Natural killer cell (primary cell): Measurements from ENCODE around the gene HS3ST4. TPM values are rescaled to one million over a fixed set of nuclear protein-coding genes. Genes with fewer than 3 reads are reported as not detected.

Experiments used
- ATAC-seq, 3 donors: fragments of 150-1000 bp in 2 of 3; fragments of 200-7000 bp in 1 of 3; cut with Tn5 transposase; 1 replicate in 1 of 3; 2 replicates in 2 of 3; pipeline ENCODE4 v1.10.0; 2021; ENCODE audit warnings: mild to moderate bottlenecking in 2 of 3, moderate library complexity in 2 of 3
- DNase-seq, 2 donors: peaks; one replicate each; pipeline versions ENCODE4 v3.0.0 to v3.0.0-alpha.2; 2013 to 2021; ENCODE audit warnings: mixed read lengths in 1 of 2
- H3K27ac ChIP-seq: one replicate; pipeline ENCODE4 v1.5.1; 2013; ENCODE audit warnings: mild to moderate bottlenecking, low read length
- H3K27me3 ChIP-seq: one replicate; pipeline ENCODE4 v1.6.1; 2013; ENCODE audit warnings: low read length; ENCODE audit not compliant: control insufficient read depth, insufficient read depth
- H3K36me3 ChIP-seq: one replicate; pipeline ENCODE4 v1.6.1; 2013; ENCODE audit warnings: low read length; ENCODE audit not compliant: control insufficient read depth, insufficient read depth
- H3K4me1 ChIP-seq: one replicate; pipeline ENCODE4 v1.6.1; 2013; ENCODE audit warnings: low read length; ENCODE audit not compliant: control insufficient read depth, insufficient read depth
- H3K4me3 ChIP-seq: one replicate; pipeline ENCODE4 v1.5.1; 2013; ENCODE audit warnings: low read length
- H3K9me3 ChIP-seq: one replicate; pipeline ENCODE4 v1.6.1; 2013; ENCODE audit warnings: low read length; ENCODE audit not compliant: control insufficient read depth, insufficient read depth
- H3K27ac Mint-ChIP-seq, 2 donors: one replicate each; pipeline ENCODE4 v1.8.0; 2022; ENCODE audit warnings: mild to moderate bottlenecking in 2 of 2, mixed read lengths in 2 of 2, moderate library complexity in 1 of 2
- H3K27me3 Mint-ChIP-seq, 2 donors: one replicate each; pipeline ENCODE4 v1.8.0; 2022; ENCODE audit warnings: low read depth in 2 of 2, mixed read lengths in 2 of 2
- H3K36me3 Mint-ChIP-seq: one replicate; pipeline ENCODE4 v1.8.0; 2022; ENCODE audit warnings: mixed read lengths
- H3K4me1 Mint-ChIP-seq, 2 donors: one replicate each; pipeline ENCODE4 v1.8.0; 2022; ENCODE audit warnings: mixed read lengths in 2 of 2
- H3K4me3 Mint-ChIP-seq: one replicate; pipeline ENCODE4 v1.8.0; 2022; ENCODE audit warnings: mild to moderate bottlenecking, moderate library complexity, mixed read lengths
- H3K9me3 Mint-ChIP-seq, 2 donors: one replicate each; pipeline ENCODE4 v1.8.0; 2022; ENCODE audit warnings: mixed read lengths in 2 of 2
- CTCF ChIP-seq: fragments of 200-600 bp; IDR thresholded peaks from one replicate; pipeline ENCODE4 v1.8.0; 2022; ENCODE audit warnings: antibody characterized with exemption
- WGBS: methylation state at CpG from one replicate; pipeline ENCODE4 v1.1.7; 2013; ENCODE audit warnings: missing lambda C conversion rate; ENCODE audit not compliant: insufficient coverage; 5-methylcytosine and 5-hydroxymethylcytosine counted together
- intact Hi-C: fragments of 100-400 bp; cut with micrococcal nuclease; formaldehyde crosslinking; loops from one replicate; pipeline ENCODE4 v1.14.2; 2022
- total RNA-seq, 4 donors: library from RNA; stranded (reverse); fragments of 120-200 nt in 1 of 4; gene quantifications; one replicate each; pipeline versions ENCODE4 v1.2.3 to v1.2.4, GENCODE V29; 2013 to 2022

Gene HS3ST4
- total RNA-seq, 3 donors from 2014 or later (not counting 1 experiment from before 2014, with no cell fraction given), result not detected

- no peak overlapping the region for H3K4me3 Mint-ChIP-seq
- no peaks in the 10 kb centered on the region for H3K36me3 Mint-ChIP-seq
- peaks cover 11 to 30% of the 10 kb centered on the region in 2 donors for H3K27me3 Mint-ChIP-seq
- Histone ChIP-seq H3K4me3 (no peak overlapping the region), H3K27ac (no peak overlapping the region), H3K4me1 (no peaks in the 10 kb centered on the region), H3K36me3 (no peaks in the 10 kb centered on the region), H3K9me3 (no peaks in the 10 kb centered on the region), H3K27me3 (no peaks in the 10 kb centered on the region)
- intact Hi-C loops, result no loop called here
- H3K9me3 Mint-ChIP-seq, result peaks cover 0 to 3% of the 10 kb centered on the region in 2 donors
- TF ChIP-seq CTCF, result no peak
- WGBS, result 35% methylated on average over 6 of the region's 6 CpGs
- no peaks in the 10 kb centered on the region for H3K4me1 Mint-ChIP-seq
- DNase-seq (no peak), ATAC-seq (no peak)
- H3K27ac Mint-ChIP-seq, result no peak overlapping the region
These were observed 162.4 kb downstream of the HS3ST4 start for GRCh38 chr16:25854141-25854540.

- ATAC-seq (no peak), DNase-seq (no peak)
- no peak for TF ChIP-seq CTCF
- Mint-ChIP-seq H3K9me3 (peaks cover 0 to 3% of the 10 kb centered on the region in 2 donors), H3K36me3 (no peaks in the 10 kb centered on the region), H3K27ac (no peak overlapping the region), H3K4me3 (no peak overlapping the region), H3K27me3 (peaks cover 11 to 30% of the 10 kb centered on the region in 2 donors), H3K4me1 (no peaks in the 10 kb centered on the region)
- H3K27ac ChIP-seq, result no peak overlapping the region
- intact Hi-C loops, result no loop called here
- no peaks in the 10 kb centered on the region for H3K36me3 ChIP-seq
- H3K4me1 ChIP-seq, result no peaks in the 10 kb centered on the region
- H3K4me3 ChIP-seq, result no peak overlapping the region
- 11% methylated on average over 1 of the region's 1 CpG for WGBS
- H3K27me3 ChIP-seq, result no peaks in the 10 kb centered on the region
- no peaks in the 10 kb centered on the region for H3K9me3 ChIP-seq
These were observed 163.3 kb downstream of the HS3ST4 start for GRCh38 chr16:25855063-25855462.

GRCh38 chr16:25855818-25856217 lies 164.1 kb downstream of the HS3ST4 start:
- Mint-ChIP-seq H3K9me3 (peaks cover 0 to 3% of the 10 kb centered on the region in 2 donors), H3K27ac (no peak overlapping the region), H3K36me3 (no peaks in the 10 kb centered on the region), H3K27me3 (peaks cover 11 to 30% of the 10 kb centered on the region in 2 donors), H3K4me3 (no peak overlapping the region), H3K4me1 (no peaks in the 10 kb centered on the region)
- Histone ChIP-seq H3K9me3 (no peaks in the 10 kb centered on the region), H3K4me1 (no peaks in the 10 kb centered on the region), H3K4me3 (no peak overlapping the region), H3K27ac (no peak overlapping the region), H3K27me3 (no peaks in the 10 kb centered on the region), H3K36me3 (no peaks in the 10 kb centered on the region)
- WGBS, result no CpG with 5 or more reads among the region's 2 CpGs
- no peak for TF ChIP-seq CTCF
- ATAC-seq (no peak), DNase-seq (no peak)
- intact Hi-C loops, result no loop called here

- Histone ChIP-seq H3K4me3 (no peak overlapping the region), H3K27me3 (no peaks in the 10 kb centered on the region), H3K27ac (no peak overlapping the region), H3K4me1 (no peaks in the 10 kb centered on the region), H3K9me3 (no peaks in the 10 kb centered on the region), H3K36me3 (no peaks in the 10 kb centered on the region)
- DNase-seq (no peak), ATAC-seq (no peak)
- H3K36me3 Mint-ChIP-seq, result no peaks in the 10 kb centered on the region
- intact Hi-C loops, result no loop called here
- no peak overlapping the region for H3K27ac Mint-ChIP-seq
- H3K27me3 Mint-ChIP-seq, result peaks cover 11% of the 10 kb centered on the region in 2 donors
- H3K4me3 Mint-ChIP-seq, result no peak overlapping the region
- no peaks in the 10 kb centered on the region for H3K4me1 Mint-ChIP-seq
- WGBS, result 94% methylated on average over 3 of the region's 3 CpGs
- peaks cover 0 to 6% of the 10 kb centered on the region in 2 donors for H3K9me3 Mint-ChIP-seq
- no peak for TF ChIP-seq CTCF
These were observed 167.9 kb downstream of the HS3ST4 start for GRCh38 chr16:25859645-25860044.
